Endothelial cell of umbilical vein (primary cell): ENCODE measurements around the gene SUN3. TPM values are rescaled to one million over a fixed set of nuclear protein-coding genes. Genes with fewer than 3 reads are reported as not detected.

ENCODE experiments used
- BruUV-seq: library from RNA; stranded (reverse); fragments of 400-500 nt; replicated peaks from 2 replicates; lab custom pipeline; 2021; lab: Mats Ljungman, UMichigan
- CTCF ChIA-PET: fragments of 300-600, 350-600 bp; sonication (Branson Sonifier 250); formaldehyde crosslinking; loops from one replicate; lab custom pipeline; 2021; ENCODE audit warnings: antibody characterized with exemption, inconsistent platforms; lab: Charles Lee
- POLR2A ChIA-PET: fragments of 300-600, 350-600 bp; sonication (Branson Sonifier 250); formaldehyde crosslinking; loops from one replicate; lab custom pipeline; 2021; ENCODE audit warnings: antibody characterized with exemption, inconsistent platforms; lab: Charles Lee
- DNase-seq: peaks from one replicate; pipeline ENCODE4 v3.0.0-alpha.2; 2011; ENCODE audit warnings: low read depth, low spot score
- FAIRE-seq: peaks from 2 replicates; lab custom pipeline; 2011; peaks lifted over from hg19 to GRCh38; lab: Jason Lieb, UNC
- H2AFZ ChIP-seq: 2 replicates; pipeline ENCODE4 v1.6.0; 2012; ENCODE audit warnings: low read depth, low read length, control low read depth, inconsistent platforms
- H3K27ac ChIP-seq: 2 replicates; pipeline ENCODE4 v1.5.1; 2011; ENCODE audit warnings: low read depth, mild to moderate bottlenecking, control low read depth, low read length, moderate library complexity; ENCODE audit not compliant: insufficient read depth
- H3K27me3 ChIP-seq, 2 experiments: 2 replicates each; pipeline versions ENCODE4 v1.6.0 to v1.6.1; 2011; ENCODE audit warnings: low read length in 2 of 2, mixed read lengths in 1 of 2; ENCODE audit not compliant: control insufficient read depth in 2 of 2, insufficient read depth in 2 of 2
- H3K36me3 ChIP-seq, 2 experiments: 2 replicates in 1 of 2; 3 replicates in 1 of 2; pipeline ENCODE4 v1.5.1; 2011; ENCODE audit warnings: low read length in 2 of 2, mild to moderate bottlenecking in 1 of 2, moderate library complexity in 1 of 2; ENCODE audit not compliant: control insufficient read depth in 2 of 2, insufficient read depth in 2 of 2; ENCODE audit errors: extremely low read depth in 1 of 2
- H3K4me1 ChIP-seq: 3 replicates; pipeline ENCODE4 v1.5.1; 2011; ENCODE audit warnings: mild to moderate bottlenecking, low read length; ENCODE audit not compliant: control insufficient read depth, insufficient read depth; ENCODE audit errors: extremely low read depth
- H3K4me2 ChIP-seq: 2 replicates; pipeline ENCODE4 v1.6.1; 2011; ENCODE audit warnings: low read length, control low read depth, mixed read lengths; ENCODE audit not compliant: insufficient read depth
- H3K4me3 ChIP-seq, 3 experiments: fragments of 200-600 bp in 1 of 3; sonication (generic), shearing (Covaris generic) in 1 of 3; replicated peaks in 1 of 3; 2 replicates each; pipeline ENCODE4 v1.5.1; 2011 to 2016; ENCODE audit warnings: control low read depth in 3 of 3, low read length in 3 of 3, mild to moderate bottlenecking in 2 of 3, inconsistent platforms in 1 of 3, low read depth in 1 of 3, moderate library complexity in 1 of 3; ENCODE audit not compliant: insufficient read depth in 1 of 3
- H3K79me2 ChIP-seq: 2 replicates; pipeline ENCODE4 v1.6.0; 2012; ENCODE audit warnings: low read length, inconsistent platforms; ENCODE audit not compliant: control insufficient read depth, insufficient read depth
- H3K9ac ChIP-seq: replicated peaks from 2 replicates; pipeline ENCODE3; 2011; ENCODE audit warnings: low read length, control low read depth; ENCODE audit not compliant: insufficient read depth; ENCODE audit errors: extremely low read depth
- H3K9me1 ChIP-seq: replicated peaks from 3 replicates; pipeline ENCODE4 v1.6.0; 2011; ENCODE audit warnings: mild to moderate bottlenecking, low read length; ENCODE audit not compliant: control insufficient read depth, insufficient read depth; ENCODE audit errors: extremely low read depth
- H3K9me3 ChIP-seq: replicated peaks from 2 replicates; pipeline ENCODE4 v1.5.1; 2012; ENCODE audit warnings: low read length, inconsistent platforms; ENCODE audit not compliant: control insufficient read depth, insufficient read depth
- H4K20me1 ChIP-seq: replicated peaks from 2 replicates; pipeline ENCODE3; 2011; ENCODE audit warnings: mild to moderate bottlenecking, low read length; ENCODE audit not compliant: control insufficient read depth, insufficient read depth; ENCODE audit errors: extremely low read depth
- EZH2 ChIP-seq: IDR thresholded peaks from 2 replicates; pipeline ENCODE4 v1.6.1; 2012; ENCODE audit warnings: borderline replicate concordance, low read depth, mild to moderate bottlenecking, moderate library complexity, low read length, inconsistent platforms; ENCODE audit not compliant: severe bottlenecking
- FOS ChIP-seq: IDR thresholded peaks from 2 replicates; pipeline ENCODE4 v1.6.1; 2011; ENCODE audit warnings: mild to moderate bottlenecking, low read length, moderate library complexity, borderline replicate concordance; ENCODE audit not compliant: insufficient read depth
- GATA2 ChIP-seq: IDR thresholded peaks from 2 replicates; pipeline ENCODE4 v1.7.0; 2011; ENCODE audit warnings: low read depth, mild to moderate bottlenecking, moderate library complexity, mixed read lengths, low read length; ENCODE audit not compliant: insufficient read length, insufficient read depth
- JUN ChIP-seq: IDR thresholded peaks from 2 replicates; pipeline ENCODE4 v1.6.1; 2011; ENCODE audit warnings: borderline replicate concordance, low read depth; ENCODE audit not compliant: insufficient read length, insufficient read depth
- MYC ChIP-seq: IDR thresholded peaks from one replicate; pipeline ENCODE4 v1.6.1; 2011; ENCODE audit warnings: mild to moderate bottlenecking, low read depth, low read length
- POLR2A ChIP-seq: IDR thresholded peaks from 2 replicates; pipeline ENCODE4 v1.6.1; 2012; ENCODE audit warnings: low read depth, mild to moderate bottlenecking, control low read depth, low read length
- POLR2AphosphoS5 ChIP-seq: IDR thresholded peaks from 2 replicates; pipeline ENCODE4 v1.6.1; 2012; ENCODE audit warnings: low read depth, mild to moderate bottlenecking, control low read depth, low read length, moderate library complexity; ENCODE audit not compliant: insufficient read depth
- dilution Hi-C: fragments of 300-500 bp; cut with MboI; formaldehyde crosslinking; loops from one replicate; pipeline ENCODE4 v1.15.0; 2019; ENCODE audit warnings: low sequenced_read_pairs; ENCODE audit not compliant: extremely low pct_ligation_motif_present
- intact Hi-C: fragments of 100-400 bp; cut with micrococcal nuclease; formaldehyde crosslinking; loops from one replicate; pipeline ENCODE4 v1.10.0; 2022
- polyA plus RNA-seq, 4 experiments: library from polyadenylated mRNA; depleted of rRNA in 3 of 4; stranded (reverse) in 3 of 4; unstranded in 1 of 4; fragments of >200 nt; gene quantifications; 2 replicates each; pipeline versions ENCODE4 v1.2.1 to v1.2.3, GENCODE V29; 2011 to 2012; ENCODE audit warnings: missing spikeins in 1 of 4
- total RNA-seq: library from RNA; stranded (reverse); gene quantifications from 2 replicates; pipeline ENCODE4 v1.2.3, GENCODE V29; 2021
- TF ChIP-seq, protein P1 (sequence below): IDR thresholded peaks from 2 replicates; pipeline ENCODE4 v1.6.1; 2011; ENCODE audit not compliant: insufficient read depth, insufficient read length
- TF ChIP-seq, protein P2 (sequence below), 2 donors: IDR thresholded peaks; 1 replicate in 1 of 2; 2 replicates in 1 of 2; pipeline ENCODE4 v1.5.1; 2011; ENCODE audit warnings: low read length in 2 of 2, mild to moderate bottlenecking in 2 of 2, moderate library complexity in 2 of 2, control low read depth in 1 of 2, inconsistent platforms in 1 of 2, low read depth in 1 of 2; ENCODE audit not compliant: insufficient read depth in 1 of 2; ENCODE audit errors: extremely low read depth in 1 of 2

SUN3 gene
- total and polyA plus RNA-seq, 2 donors (not counting 3 experiments of a cell fraction or from before 2014, with no cell fraction given), result not detected

DNA sequence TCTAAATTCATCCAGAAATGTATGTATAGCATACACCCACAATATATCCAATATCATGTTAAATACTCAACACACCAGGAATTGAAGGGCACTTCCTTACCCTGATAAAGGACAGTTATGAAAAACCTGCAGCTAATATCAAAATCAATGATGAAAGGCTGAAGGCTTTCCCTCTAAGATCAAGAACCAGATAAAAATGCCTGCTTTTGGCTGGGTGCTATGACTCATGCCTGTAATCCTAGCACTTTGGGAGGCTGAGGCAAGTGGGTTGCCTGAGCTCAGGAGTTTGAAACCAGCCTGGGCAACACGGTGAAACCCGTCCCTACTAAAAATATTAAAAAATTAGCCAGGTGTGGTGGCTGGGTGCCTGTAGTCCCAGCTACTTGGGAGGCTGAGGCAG is 38.6 kb upstream of the SUN3 start:
- no peak overlapping the region for H3K27ac ChIP-seq
- dilution Hi-C loops (no loop called here), intact Hi-C loops (no loop called here)
- POLR2A ChIA-PET, result no interaction called here
- no peaks in the 10 kb centered on the region for H4K20me1 ChIP-seq
- no peak for TF ChIP-seq GATA2
- H3K4me1 ChIP-seq, result no peaks in the 10 kb centered on the region
- H3K9me1 ChIP-seq, result no peaks in the 10 kb centered on the region
- H3K9me3 ChIP-seq, result no peaks in the 10 kb centered on the region
- H3K27me3 ChIP-seq, result no peaks in the 10 kb centered on the region
- no peaks in the 10 kb centered on the region for H3K79me2 ChIP-seq
- CTCF ChIA-PET, result no interaction called here
- H3K9ac ChIP-seq, result no peak overlapping the region
- no TSS peak for BruUV-seq
- no peaks in the 10 kb centered on the region for H3K36me3 ChIP-seq
- DNase-seq, result no peak
- H3K4me2 ChIP-seq, result no peak overlapping the region
- no peak overlapping the region for H3K4me3 ChIP-seq
- no peak overlapping the region for H2AFZ ChIP-seq
- no peak for FAIRE-seq

DNA sequence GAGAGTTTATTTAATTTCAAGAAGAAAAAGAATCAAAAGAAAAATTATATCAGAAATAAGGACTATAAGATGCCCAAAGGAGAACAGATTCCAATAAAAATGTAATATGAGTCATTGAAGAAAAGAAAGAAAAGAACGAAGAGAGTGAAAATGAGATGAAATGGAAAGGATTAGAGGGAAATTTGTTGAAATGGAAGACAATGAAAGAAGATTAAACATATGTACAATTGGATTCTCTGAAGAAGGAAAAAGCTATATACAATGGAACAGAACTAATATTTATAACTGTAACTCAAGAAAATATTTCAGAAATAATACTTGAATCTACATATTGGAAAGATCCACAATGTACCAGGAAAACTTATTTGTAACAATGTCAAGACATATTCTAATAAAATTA is 35.1 kb upstream of the SUN3 start:
- no peaks in the 10 kb centered on the region for H3K9me3 ChIP-seq
- H3K9me1 ChIP-seq, result no peaks in the 10 kb centered on the region
- H3K9ac ChIP-seq, result no peak overlapping the region
- DNase-seq, result no peak
- no peaks in the 10 kb centered on the region for H3K36me3 ChIP-seq
- H4K20me1 ChIP-seq, result no peaks in the 10 kb centered on the region
- H3K79me2 ChIP-seq, result no peaks in the 10 kb centered on the region
- no peak overlapping the region for H3K4me2 ChIP-seq
- no TSS peak for BruUV-seq
- H3K27me3 ChIP-seq, result no peaks in the 10 kb centered on the region
- H3K27ac ChIP-seq, result no peak overlapping the region
- H3K4me3 ChIP-seq, result no peak overlapping the region
- no peak overlapping the region for H2AFZ ChIP-seq
- dilution Hi-C loops (no loop called here), intact Hi-C loops (no loop called here)
- TF ChIP-seq, protein P1, sequence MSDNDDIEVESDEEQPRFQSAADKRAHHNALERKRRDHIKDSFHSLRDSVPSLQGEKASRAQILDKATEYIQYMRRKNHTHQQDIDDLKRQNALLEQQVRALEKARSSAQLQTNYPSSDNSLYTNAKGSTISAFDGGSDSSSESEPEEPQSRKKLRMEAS, result no peak
- no peak for TF ChIP-seq FOS
- TF ChIP-seq JUN, result no peak
- TF ChIP-seq, protein P2, sequence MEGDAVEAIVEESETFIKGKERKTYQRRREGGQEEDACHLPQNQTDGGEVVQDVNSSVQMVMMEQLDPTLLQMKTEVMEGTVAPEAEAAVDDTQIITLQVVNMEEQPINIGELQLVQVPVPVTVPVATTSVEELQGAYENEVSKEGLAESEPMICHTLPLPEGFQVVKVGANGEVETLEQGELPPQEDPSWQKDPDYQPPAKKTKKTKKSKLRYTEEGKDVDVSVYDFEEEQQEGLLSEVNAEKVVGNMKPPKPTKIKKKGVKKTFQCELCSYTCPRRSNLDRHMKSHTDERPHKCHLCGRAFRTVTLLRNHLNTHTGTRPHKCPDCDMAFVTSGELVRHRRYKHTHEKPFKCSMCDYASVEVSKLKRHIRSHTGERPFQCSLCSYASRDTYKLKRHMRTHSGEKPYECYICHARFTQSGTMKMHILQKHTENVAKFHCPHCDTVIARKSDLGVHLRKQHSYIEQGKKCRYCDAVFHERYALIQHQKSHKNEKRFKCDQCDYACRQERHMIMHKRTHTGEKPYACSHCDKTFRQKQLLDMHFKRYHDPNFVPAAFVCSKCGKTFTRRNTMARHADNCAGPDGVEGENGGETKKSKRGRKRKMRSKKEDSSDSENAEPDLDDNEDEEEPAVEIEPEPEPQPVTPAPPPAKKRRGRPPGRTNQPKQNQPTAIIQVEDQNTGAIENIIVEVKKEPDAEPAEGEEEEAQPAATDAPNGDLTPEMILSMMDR (IDR thresholded peaks at IDR 0.05; ENCODE audit: extremely low read depth in 1 of 2, insufficient read depth in 1 of 2, low read depth in 1 of 2, low read length in 2 of 2), result no peak
- TF ChIP-seq GATA2, result no peak
- no peak for TF ChIP-seq POLR2AphosphoS5
- no peak for TF ChIP-seq MYC
- no peak for TF ChIP-seq EZH2
- no peak for TF ChIP-seq POLR2A
- ChIA-PET CTCF (no interaction called here), POLR2A (no interaction called here)
- no peak for FAIRE-seq
- no peaks in the 10 kb centered on the region for H3K4me1 ChIP-seq
